GM19193 (cell line): ENCODE data around the gene ELAPOR1.

ENCODE experiments used
- POLR2A ChIP-seq: IDR thresholded peaks from 4 replicates; pipeline ENCODE4 v1.6.1; 2011; ENCODE audit not compliant: insufficient read depth, insufficient read length; ENCODE audit errors: extremely low read depth

Gene ELAPOR1

GRCh38 chr1:109114342-109114674 is 393 bp downstream of the ELAPOR1 start:
- TF ChIP-seq POLR2A: no peak

GRCh38 chr1:109115685-109116084 is 1.8 kb downstream of the ELAPOR1 start:
- no peak for TF ChIP-seq POLR2A

GRCh38 chr1:109116286-109116685 is 2.4 kb downstream of the ELAPOR1 start:
- no peak for TF ChIP-seq POLR2A

- no peak for TF ChIP-seq POLR2A
These were observed 4.2 kb downstream of the ELAPOR1 start for GRCh38 chr1:109118089-109118488.

- TF ChIP-seq POLR2A: no peak
These were observed 6.4 kb downstream of the ELAPOR1 start for GRCh38 chr1:109120356-109120755.

GRCh38 chr1:109131059-109131458 is 17.1 kb downstream of the ELAPOR1 start:
- TF ChIP-seq POLR2A: no peak

- no peak for TF ChIP-seq POLR2A
These were observed 17.9 kb downstream of the ELAPOR1 start for GRCh38 chr1:109131800-109132199.

GRCh38 chr1:109133002-109133706 is 19.2 kb downstream of the ELAPOR1 start:
- TF ChIP-seq POLR2A: no peak

GRCh38 chr1:109133815-109134214 is 19.9 kb downstream of the ELAPOR1 start:
- TF ChIP-seq POLR2A: peak; percentile 17

GRCh38 chr1:109134423-109134822 is 20.5 kb downstream of the ELAPOR1 start:
- TF ChIP-seq POLR2A: no peak

- no peak for TF ChIP-seq POLR2A
These were observed 22.0 kb downstream of the ELAPOR1 start for GRCh38 chr1:109135940-109136339.

- TF ChIP-seq POLR2A: no peak
These were observed 22.9 kb downstream of the ELAPOR1 start for GRCh38 chr1:109136766-109137165.

GRCh38 chr1:109137958-109138357 is 24.0 kb downstream of the ELAPOR1 start:
- TF ChIP-seq POLR2A: no peak

GRCh38 chr1:109138358-109138757 is 24.4 kb downstream of the ELAPOR1 start:
- no peak for TF ChIP-seq POLR2A

- no peak for TF ChIP-seq POLR2A
These were observed 26.5 kb downstream of the ELAPOR1 start for GRCh38 chr1:109140392-109140791.

GRCh38 chr1:109142260-109142659 is 28.3 kb downstream of the ELAPOR1 start:
- TF ChIP-seq POLR2A: no peak
